Frontal cortex (tissue), 4 donors: ENCODE results near the gene NLRC5. TPM values are rescaled to one million over a fixed set of nuclear protein-coding genes. Genes with fewer than 3 reads are reported as not detected.

ENCODE experiments used
- DNase-seq, 2 donors: peaks; one replicate each; pipeline ENCODE4 v3.0.0; 2012; ENCODE audit warnings: low spot score in 2 of 2
- FAIRE-seq: peaks from 2 replicates; lab custom pipeline; 2012; peaks lifted over from hg19 to GRCh38; lab: Jason Lieb, UNC
- total RNA-seq: library from RNA; depleted of rRNA; stranded (reverse); fragments of >200 nt; gene quantifications from one replicate; pipeline ENCODE4 v1.2.3, GENCODE V29; 2014
- donor health status: control.
- donor health status: control.
- donor health status: control.

NLRC5 gene
- total RNA-seq, 1 donor from 2014 or later: 0.41 TPM

DNA sequence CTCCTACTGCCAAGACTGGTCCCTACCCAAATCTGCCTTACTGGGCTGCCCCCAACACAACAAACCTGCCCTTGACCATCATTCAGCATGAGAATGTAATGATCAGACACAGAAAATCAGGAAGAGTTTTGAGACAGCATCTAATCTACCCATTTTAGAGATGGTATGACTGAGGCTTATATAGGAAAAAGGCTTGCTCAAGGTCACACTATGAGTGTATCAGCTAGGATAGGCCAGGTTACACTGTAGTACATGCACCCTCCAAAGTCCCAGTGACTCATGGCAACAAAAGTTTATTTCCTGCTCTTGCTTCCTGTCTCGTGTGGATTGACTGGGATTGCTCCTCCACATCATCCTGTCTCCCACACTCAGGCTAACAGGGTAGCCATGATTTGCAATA, 27.9 kb downstream of the NLRC5 start:
- FAIRE-seq (no peak), DNase-seq (no peak)

DNA sequence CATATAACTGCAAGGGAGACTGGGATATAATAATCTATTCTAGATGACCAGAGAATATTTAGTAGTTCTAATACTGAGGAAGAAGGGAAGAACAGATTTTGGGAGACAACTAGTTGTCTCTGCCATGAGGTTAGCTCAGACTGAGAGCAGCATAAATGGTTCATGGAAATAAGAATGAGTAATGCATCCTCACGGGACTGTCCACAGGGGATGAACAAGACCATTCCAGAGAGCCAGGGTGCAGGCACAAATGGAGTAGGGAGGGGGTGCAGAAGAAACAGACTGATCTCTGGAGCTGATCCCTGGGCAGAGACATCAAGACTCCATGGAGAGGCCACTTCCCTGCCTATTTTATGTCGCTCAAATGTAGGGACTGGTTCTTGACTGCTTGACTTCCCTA, 30.4 kb downstream of the NLRC5 start:
- no peak for DNase-seq
- no peak for FAIRE-seq

DNA sequence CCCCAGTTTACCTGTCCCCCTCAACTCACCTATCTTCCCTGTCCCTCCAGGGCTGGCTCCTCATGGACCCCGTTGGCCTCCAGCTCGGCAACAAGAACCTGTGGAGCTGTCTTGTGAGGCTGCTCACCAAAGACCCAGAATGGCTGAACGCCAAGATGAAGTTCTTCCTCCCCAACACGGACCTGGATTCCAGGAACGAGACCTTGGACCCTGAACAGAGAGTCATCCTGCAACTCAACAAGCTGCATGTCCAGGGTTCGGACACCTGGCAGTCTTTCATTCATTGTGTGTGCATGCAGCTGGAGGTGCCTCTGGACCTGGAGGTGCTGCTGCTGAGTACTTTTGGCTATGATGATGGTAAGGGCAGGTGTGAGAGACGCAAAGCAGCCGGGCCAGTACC, 31.3 kb downstream of the NLRC5 start:
- FAIRE-seq (no peak), DNase-seq (no peak)

DNA sequence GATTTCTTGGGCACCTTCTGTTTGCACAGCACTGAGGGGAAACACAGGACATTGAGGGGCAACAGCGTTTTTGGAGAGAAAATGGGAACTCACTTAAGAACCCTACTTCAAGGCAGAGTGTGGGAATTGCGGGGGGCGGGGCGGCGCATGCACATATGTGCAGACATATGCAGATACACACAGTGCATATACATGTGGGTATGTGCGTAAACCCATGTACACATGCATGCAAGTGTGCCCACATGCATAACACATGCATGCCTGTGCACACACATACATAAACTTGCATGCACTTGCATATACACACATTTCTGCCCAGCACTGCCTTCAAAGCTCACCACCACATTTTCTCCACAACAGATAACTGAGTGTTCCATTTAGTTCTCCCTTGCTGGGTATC, 32.4 kb downstream of the NLRC5 start:
- DNase-seq: no peak
- no peak for FAIRE-seq

DNA sequence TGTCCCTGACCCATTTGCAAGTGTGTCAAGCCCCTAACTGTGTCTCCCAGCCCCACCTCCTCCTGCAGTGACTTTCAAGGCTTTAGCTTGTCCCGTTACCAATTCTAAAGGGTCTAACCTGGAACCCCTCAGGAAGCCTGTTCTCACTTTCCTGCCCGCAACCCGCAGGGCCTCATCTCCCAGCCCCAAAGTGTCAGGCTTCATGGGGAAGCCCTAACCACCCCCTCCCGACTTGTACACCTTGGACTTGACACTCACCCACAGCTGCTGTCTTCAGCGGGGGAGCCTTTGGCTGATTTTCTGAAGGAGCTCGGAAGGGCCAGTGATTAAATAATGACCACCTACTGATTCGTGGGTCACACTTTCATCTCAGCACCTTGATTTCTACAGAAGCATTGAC, 33.1 kb downstream of the NLRC5 start:
- DNase-seq: no peak
- no peak for FAIRE-seq

DNA sequence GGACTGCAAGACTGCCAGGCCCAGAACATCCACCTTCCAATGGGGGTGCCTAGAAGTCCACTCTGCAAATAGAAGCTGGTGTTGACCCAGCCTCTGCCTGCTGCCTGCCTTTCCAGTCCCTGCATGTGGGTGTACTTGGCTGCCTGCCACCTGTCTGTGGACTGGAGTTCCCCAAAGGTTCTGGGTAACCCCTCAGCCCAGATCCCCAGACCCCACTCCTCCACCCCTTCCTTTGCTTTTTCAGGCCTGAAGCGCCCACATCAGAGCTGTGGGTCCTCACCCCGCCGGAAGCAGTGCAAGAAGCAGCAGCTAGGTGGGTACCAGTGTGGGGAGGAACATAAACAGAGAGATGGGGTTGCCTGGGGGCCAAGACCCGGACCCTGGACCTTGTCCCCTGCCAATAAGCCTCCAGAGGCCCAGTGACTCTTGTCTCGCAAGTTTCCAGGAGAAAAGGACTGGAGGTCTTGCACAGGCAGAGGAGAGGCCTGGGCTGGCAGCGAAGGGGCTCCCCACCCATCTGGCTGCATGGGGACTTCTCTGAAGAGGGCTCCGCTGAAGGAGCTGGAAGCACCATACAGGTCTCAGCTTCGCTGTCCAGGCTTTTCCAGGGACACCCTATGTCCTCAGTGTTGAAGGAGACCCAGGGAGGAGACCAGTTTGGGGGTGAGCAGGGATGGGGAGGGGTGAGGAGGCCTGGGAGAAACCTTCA, 34.3 kb downstream of the NLRC5 start:
- no peak for FAIRE-seq
- DNase-seq: no peak

DNA sequence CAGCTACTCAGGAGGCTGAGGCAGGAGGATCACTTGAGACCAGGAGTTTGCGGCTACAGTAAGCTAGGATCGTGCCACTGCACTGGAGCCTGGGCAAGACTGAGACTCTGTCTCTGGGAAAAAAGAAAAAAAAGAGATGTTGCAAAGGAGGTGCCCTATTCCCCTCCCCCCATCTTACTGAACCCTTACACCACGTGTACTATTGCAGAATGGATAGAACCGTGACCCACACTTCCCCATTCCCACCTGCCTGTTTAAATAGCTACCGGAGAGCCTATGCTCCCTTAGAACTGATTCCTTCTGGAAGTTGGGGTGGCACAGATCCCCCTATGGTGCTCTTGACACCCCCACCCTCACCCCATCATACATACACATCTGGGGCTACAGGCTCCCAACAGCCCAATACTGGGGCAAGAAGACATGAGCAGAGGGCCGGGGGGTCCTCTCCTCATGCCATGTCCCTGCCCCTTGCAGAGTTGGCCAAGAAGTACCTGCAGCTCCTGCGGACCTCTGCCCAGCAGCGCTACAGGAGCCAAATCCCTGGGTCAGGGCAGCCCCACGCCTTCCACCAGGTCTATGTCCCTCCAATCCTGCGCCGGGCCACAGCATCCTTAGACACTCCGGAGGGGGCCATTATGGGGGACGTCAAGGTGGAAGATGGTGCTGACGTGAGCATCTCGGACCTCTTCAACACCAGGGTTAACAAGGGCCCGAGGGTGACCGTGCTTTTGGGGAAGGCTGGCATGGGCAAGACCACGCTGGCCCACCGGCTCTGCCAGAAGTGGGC, 35.7 kb downstream of the NLRC5 start:
- no peak for DNase-seq
- FAIRE-seq: no peak

DNA sequence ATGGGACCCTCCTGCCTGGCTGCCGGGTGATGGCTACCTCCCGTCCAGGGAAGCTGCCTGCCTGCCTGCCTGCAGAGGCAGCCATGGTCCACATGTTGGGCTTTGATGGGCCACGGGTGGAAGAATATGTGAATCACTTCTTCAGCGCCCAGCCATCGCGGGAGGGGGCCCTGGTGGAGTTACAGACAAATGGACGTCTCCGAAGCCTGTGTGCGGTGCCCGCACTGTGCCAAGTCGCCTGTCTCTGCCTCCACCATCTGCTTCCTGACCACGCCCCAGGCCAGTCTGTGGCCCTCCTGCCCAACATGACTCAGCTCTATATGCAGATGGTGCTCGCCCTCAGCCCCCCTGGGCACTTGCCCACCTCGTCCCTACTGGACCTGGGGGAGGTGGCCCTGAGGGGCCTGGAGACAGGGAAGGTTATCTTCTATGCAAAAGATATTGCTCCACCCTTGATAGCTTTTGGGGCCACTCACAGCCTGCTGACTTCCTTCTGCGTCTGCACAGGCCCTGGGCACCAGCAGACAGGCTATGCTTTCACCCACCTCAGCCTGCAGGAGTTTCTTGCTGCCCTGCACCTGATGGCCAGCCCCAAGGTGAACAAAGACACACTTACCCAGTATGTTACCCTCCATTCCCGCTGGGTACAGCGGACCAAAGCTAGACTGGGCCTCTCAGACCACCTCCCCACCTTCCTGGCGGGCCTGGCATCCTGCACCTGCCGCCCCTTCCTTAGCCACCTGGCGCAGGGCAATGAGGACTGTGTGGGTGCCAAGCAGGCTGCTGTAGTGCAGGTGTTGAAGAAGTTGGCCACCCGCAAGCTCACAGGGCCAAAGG, 36.8 kb downstream of the NLRC5 start:
- DNase-seq (no peak), FAIRE-seq (no peak)

DNA sequence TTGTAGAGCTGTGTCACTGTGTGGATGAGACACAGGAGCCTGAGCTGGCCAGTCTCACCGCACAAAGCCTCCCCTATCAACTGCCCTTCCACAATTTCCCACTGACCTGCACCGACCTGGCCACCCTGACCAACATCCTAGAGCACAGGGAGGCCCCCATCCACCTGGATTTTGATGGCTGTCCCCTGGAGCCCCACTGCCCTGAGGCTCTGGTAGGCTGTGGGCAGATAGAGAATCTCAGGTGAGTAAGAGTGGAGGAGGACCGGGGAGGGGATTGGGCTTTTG, 37.4 kb downstream of the NLRC5 start:
- FAIRE-seq (no peak), DNase-seq (no peak)

DNA sequence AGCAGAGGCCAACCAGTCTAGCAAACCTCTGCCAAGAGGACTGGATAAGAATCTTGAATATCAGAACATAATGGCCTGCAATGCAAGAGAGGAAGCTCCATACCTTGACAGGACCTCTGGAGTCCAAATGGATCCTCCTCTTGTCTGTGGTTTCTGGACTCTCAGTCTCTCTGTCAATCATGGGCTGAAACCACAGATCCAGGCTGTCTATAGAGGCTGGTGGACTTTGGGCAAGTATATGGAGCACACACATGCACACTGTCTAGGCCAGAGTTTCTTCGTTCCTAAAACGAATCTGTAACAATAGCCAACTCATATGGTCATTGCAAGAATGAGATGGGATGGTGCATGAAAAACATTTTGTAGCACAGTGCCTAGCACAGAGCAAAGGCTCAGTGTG, 37.7 kb downstream of the NLRC5 start:
- DNase-seq: no peak
- no peak for FAIRE-seq

DNA sequence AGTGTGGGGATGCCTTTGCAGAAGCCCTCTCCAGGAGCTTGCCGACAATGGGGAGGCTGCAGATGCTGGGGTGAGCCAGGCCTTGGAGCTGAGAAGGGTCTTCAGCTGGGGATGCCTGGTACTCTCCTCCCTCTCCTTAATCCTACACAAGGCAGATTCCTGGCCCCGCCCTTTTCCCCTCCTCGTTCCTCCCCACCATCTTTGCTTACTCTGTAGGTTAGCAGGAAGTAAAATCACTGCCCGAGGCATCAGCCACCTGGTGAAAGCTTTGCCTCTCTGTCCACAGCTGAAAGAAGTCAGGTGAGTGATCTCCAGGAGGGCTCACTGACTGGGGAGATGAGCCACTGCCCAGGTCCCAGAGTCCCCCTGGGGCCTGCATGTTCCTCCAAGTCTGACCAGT, 38.7 kb downstream of the NLRC5 start:
- no peak for FAIRE-seq
- no peak for DNase-seq

DNA sequence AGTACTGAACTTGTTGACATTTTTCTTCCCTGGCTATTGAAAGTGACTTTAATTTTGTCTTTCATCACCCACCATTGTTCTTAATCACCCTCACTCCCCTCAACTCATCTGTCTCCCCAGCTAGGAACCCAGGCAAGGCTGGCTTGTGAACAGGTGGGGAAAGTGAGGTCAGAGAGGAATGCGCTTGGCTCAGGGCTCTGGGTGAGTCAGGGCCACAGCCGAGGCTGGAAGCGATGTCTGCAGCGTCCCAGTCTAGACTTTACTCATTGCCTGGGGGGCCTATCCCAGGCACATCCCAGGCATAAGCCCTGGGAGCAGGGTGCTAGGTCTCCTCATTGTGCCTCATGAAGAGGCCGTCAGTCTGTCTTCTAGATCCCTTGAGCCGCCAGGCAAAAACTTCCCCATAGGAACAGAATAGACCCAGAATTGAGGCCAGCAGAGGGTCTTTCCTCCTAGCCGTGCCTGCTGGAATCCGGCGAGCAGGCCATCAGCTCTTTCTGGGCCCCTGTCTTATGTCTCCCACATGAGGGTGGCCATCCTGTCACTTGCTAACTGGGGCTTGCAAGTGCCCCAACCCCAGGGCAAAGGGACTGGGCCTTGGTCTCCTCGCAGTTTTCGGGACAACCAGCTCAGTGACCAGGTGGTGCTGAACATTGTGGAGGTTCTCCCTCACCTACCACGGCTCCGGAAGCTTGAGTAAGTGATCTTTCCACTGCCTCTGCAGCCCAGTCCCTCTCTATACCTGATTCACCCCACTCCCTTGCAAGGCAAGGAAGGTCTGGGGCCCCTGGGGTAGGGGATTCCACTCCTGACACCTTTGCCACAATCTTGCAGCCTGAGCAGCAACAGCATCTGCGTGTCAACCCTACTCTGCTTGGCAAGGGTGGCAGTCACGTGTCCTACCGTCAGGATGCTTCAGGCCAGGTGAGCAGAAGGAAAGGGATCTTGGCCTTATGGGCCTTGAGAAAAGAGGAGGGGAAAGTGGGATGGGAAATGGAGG, 40.1 kb downstream of the NLRC5 start:
- no peak for DNase-seq
- FAIRE-seq: no peak

DNA sequence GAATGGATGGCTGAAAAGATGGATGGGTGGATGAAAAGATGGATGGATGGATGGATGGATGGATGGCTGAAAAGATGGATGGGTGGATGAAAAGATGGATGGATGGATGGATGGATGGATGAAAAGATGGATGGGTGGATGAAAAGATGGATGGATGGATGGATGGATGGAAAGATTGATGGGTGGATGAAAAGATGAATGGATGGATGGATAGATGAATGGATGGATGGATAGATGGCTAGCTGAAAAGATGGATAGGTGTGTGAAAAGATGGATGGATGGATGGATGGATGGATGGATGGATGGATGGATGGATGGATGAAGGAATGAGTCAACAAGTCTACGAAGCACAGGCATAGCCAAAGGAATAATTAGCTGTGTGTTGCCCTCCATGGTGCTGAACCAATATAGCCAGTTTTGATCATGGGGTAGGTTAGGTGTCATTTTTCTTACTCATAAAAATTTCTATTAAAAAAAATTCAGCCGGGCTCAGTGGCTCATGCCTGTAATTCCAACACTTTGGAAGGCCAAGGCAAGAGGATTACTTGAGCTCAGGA, 41.1 kb downstream of the NLRC5 start:
- FAIRE-seq (no peak), DNase-seq (no peak)

DNA sequence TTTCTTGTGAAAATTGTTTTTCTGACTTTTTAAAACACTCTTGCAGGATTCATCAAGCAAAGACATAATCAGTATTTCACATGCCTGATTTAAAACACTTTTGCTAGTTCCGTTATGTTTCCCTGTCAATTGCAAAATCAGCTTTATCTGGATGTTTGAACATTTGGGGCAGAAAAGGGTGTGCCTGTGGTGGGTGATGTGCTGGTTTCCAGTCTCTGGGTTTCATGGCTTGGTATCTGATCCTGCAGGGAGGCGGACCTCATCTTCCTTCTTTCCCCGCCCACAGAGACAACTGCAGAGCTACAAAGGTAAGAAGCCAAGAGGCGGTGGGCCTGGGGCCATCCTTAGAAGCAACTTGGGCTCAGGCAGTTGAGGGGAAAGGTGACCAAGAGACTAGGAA, 41.8 kb downstream of the NLRC5 start:
- FAIRE-seq: no peak
- DNase-seq: no peak

DNA sequence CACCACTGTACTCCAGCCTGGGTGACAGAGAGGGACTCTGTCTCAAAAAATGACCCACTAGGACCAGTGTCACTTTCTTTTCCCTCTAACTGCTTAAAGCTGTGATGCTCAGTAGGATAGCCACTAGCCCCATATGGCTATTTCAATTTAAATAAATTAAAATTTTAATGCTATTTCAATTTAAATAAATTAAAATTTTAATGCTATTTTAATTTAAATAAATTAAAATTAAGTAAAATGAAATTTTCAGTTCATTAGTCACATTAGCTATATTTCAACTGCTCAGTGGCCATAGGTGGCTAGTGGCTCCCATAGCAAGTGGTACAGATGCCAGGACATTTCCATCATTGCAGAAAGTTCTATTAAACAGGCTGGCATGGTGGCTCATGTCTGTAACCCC, 43.0 kb downstream of the NLRC5 start:
- DNase-seq (no peak), FAIRE-seq (no peak)

DNA sequence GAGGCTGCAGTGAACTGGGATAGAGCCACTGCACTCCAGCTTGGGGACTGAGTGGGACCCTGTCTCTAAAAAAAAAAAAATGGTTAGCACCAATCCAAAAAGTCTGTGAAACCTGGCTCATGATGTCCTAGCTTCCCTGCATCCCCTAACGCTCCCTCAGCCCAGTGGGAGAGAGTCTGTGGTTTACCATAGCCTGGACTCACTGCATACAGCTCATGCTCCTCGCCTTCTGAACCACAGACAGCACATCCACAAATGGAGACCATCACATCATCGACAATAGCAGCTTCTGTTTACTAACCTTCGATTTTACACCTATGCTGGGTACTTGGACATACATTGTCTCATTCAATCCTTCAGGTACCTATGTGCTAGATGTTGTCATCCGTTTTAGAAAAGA, 43.6 kb downstream of the NLRC5 start:
- DNase-seq: no peak
- no peak for FAIRE-seq

DNA sequence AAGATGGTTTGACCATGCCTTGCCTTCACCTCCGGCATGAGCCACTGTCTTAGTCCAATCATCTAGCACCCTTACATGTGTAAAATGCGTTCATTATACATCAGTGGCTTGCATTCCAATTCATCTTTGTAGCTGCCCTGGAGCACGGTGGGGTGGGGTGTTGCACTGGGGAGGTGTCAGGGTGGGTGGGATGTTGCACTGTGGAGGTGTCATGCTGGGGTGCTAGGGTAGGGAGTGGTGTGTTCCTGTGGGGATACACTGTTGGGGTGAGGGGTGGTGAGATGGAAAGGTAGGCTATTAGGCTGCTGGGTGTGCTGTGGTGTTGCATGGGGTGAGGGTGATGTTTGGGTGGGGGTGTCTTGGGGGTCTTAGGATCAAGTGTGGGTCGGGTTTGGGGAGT, 47.0 kb downstream of the NLRC5 start:
- DNase-seq (no peak), FAIRE-seq (no peak)

DNA sequence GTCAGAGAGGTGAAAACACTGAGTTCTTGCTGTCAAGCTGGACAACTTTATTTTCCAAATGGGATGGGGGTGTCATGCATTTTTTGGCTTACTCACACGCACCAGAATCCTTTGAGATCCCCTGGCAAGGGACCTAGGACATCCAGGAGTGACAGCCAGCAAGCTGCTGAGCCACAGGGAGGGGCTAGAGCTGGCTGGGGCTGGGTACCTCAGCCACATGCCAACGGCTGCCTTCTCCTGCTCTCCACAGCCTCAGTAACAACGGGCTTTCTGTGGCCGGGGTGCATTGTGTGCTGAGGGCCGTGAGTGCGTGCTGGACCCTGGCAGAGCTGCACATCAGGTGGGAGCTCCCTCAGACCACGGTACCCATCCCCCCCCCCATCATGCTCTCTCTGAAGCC, 47.6 kb downstream of the NLRC5 start:
- no peak for DNase-seq
- FAIRE-seq: no peak

DNA sequence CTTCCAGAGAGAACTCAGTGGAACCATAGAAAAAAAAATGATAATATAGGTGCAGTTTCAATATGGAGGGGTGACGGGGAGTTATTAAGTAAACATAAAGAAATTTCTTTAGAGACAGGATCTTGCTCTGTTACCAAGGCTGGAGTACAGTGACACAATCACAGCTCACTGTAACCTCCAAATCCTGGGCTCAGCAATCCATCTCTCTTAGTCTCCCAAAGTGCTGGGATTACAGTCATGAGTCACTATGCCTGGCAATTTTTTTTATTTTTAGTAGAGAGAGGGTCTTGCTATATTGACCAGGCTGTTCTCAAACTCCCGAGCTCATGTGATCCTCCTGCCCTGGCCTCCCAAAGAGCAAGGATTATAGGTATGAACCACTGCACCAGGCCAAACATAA, 48.8 kb downstream of the NLRC5 start:
- FAIRE-seq: no peak
- no peak for DNase-seq
